Liver (tissue), 9 donors: ENCODE measurements around the gene YTHDC1. TPM values are rescaled to one million over a fixed set of nuclear protein-coding genes. Genes with fewer than 3 reads are reported as not detected.

Source experiments
- DNase-seq: peaks from one replicate; pipeline ENCODE4 v3.0.0-alpha.2; 2017; ENCODE audit warnings: low spot score
- H3K27ac ChIP-seq, 2 donors: one replicate each; pipeline ENCODE4 v1.7.0; 2013; ENCODE audit warnings: inconsistent platforms in 2 of 2, low read length in 2 of 2, control low read depth in 1 of 2, low read depth in 1 of 2, mild to moderate bottlenecking in 1 of 2
- H3K27me3 ChIP-seq, 4 donors: one replicate each; pipeline versions ENCODE4 v1.6.1 to v1.7.0; 2013; ENCODE audit warnings: low read length in 3 of 4, inconsistent platforms in 1 of 4, mild to moderate bottlenecking in 1 of 4, moderate library complexity in 1 of 4; ENCODE audit not compliant: control insufficient read depth in 4 of 4, insufficient read depth in 4 of 4
- H3K36me3 ChIP-seq, 4 donors: one replicate each; pipeline versions ENCODE4 v1.6.1 to v1.7.0; 2013; ENCODE audit warnings: low read length in 3 of 4, mild to moderate bottlenecking in 3 of 4, low read depth in 1 of 4, moderate library complexity in 1 of 4; ENCODE audit not compliant: control insufficient read depth in 4 of 4, insufficient read depth in 3 of 4
- H3K4me1 ChIP-seq, 4 donors: one replicate each; pipeline versions ENCODE4 v1.6.1 to v1.7.0; 2013; ENCODE audit warnings: low read length in 3 of 4, mild to moderate bottlenecking in 3 of 4, moderate library complexity in 1 of 4; ENCODE audit not compliant: control insufficient read depth in 4 of 4, insufficient read depth in 4 of 4
- H3K4me3 ChIP-seq, 3 donors: one replicate each; pipeline versions ENCODE4 v1.6.1 to v1.7.0; 2013; ENCODE audit warnings: low read length in 3 of 3, control low read depth in 1 of 3, low read depth in 1 of 3, mild to moderate bottlenecking in 1 of 3
- H3K9ac ChIP-seq, 2 donors: one replicate each; pipeline ENCODE4 v1.7.0; 2013; ENCODE audit warnings: low read length in 2 of 2, mild to moderate bottlenecking in 2 of 2, moderate library complexity in 2 of 2, control low read depth in 1 of 2, low read depth in 1 of 2
- H3K9me3 ChIP-seq, 4 donors: one replicate each; pipeline versions ENCODE4 v1.6.1 to v1.7.0; 2013; ENCODE audit warnings: low read length in 3 of 4; ENCODE audit not compliant: control insufficient read depth in 4 of 4
- ATF3 ChIP-seq: IDR thresholded peaks from 2 replicates; pipeline ENCODE4 v1.6.1; 2016; ENCODE audit warnings: antibody characterized with exemption
- CTCF ChIP-seq: fragments of 150-350 bp; IDR thresholded peaks from 2 replicates; pipeline ENCODE4 v1.5.1; 2017; ENCODE audit warnings: improper control_type of control experiment, low read depth, low read length; ENCODE audit not compliant: missing input control
- EGR1 ChIP-seq, 2 donors: IDR thresholded peaks; 2 replicates each; pipeline ENCODE4 v1.6.1; 2016 to 2018; ENCODE audit warnings: antibody characterized with exemption in 2 of 2, low read depth in 2 of 2
- FOXA1 ChIP-seq: IDR thresholded peaks from 2 replicates; pipeline ENCODE4 v1.6.1; 2016; ENCODE audit warnings: antibody characterized with exemption
- FOXA2 ChIP-seq: IDR thresholded peaks from 2 replicates; pipeline ENCODE4 v1.6.1; 2016; ENCODE audit warnings: antibody characterized with exemption
- GABPA ChIP-seq, 2 donors: IDR thresholded peaks in 1 of 2; conservative IDR thresholded peaks in 1 of 2; 2 replicates each; pipeline ENCODE4 v1.6.1; 2016; ENCODE audit warnings: antibody characterized with exemption in 2 of 2, mild to moderate bottlenecking in 1 of 2, moderate library complexity in 1 of 2
- HNF4A ChIP-seq, 2 donors: conservative IDR thresholded peaks; 2 replicates each; pipeline ENCODE4 v1.6.1; 2016; ENCODE audit warnings: antibody characterized with exemption in 2 of 2, mild to moderate bottlenecking in 2 of 2
- HNF4G ChIP-seq: IDR thresholded peaks from 2 replicates; pipeline ENCODE4 v1.6.1; 2016; ENCODE audit warnings: antibody characterized with exemption
- JUND ChIP-seq, 2 donors: IDR thresholded peaks; 2 replicates each; pipeline ENCODE4 v1.6.1; 2016; ENCODE audit warnings: antibody characterized with exemption in 2 of 2
- MAX ChIP-seq: IDR thresholded peaks from 2 replicates; pipeline ENCODE4 v1.6.1; 2016; ENCODE audit warnings: antibody characterized with exemption
- NR2F2 ChIP-seq: IDR thresholded peaks from 2 replicates; pipeline ENCODE4 v1.6.1; 2016; ENCODE audit warnings: antibody characterized with exemption
- RAD21 ChIP-seq, 2 donors: IDR thresholded peaks; 2 replicates each; pipeline ENCODE4 v1.6.1; 2016; ENCODE audit warnings: antibody characterized with exemption in 2 of 2, mild to moderate bottlenecking in 2 of 2
- REST ChIP-seq: IDR thresholded peaks from 2 replicates; pipeline ENCODE4 v1.6.1; 2016; ENCODE audit warnings: antibody characterized with exemption, mild to moderate bottlenecking
- RXRA ChIP-seq, 2 donors: IDR thresholded peaks; 2 replicates each; pipeline ENCODE4 v1.6.1; 2017 to 2018; ENCODE audit warnings: antibody characterized with exemption in 2 of 2, mild to moderate bottlenecking in 1 of 2
- SP1 ChIP-seq: IDR thresholded peaks from 2 replicates; pipeline ENCODE4 v1.6.1; 2018; ENCODE audit warnings: antibody characterized with exemption, mild to moderate bottlenecking
- TAF1 ChIP-seq: conservative IDR thresholded peaks from 2 replicates; pipeline ENCODE4 v1.6.1; 2016; ENCODE audit warnings: antibody characterized with exemption, mild to moderate bottlenecking
- YY1 ChIP-seq: IDR thresholded peaks from 2 replicates; pipeline ENCODE4 v1.6.1; 2016; ENCODE audit warnings: antibody characterized with exemption, mild to moderate bottlenecking
- ZBTB33 ChIP-seq: IDR thresholded peaks from 2 replicates; pipeline ENCODE4 v1.6.1; 2016; ENCODE audit warnings: antibody characterized with exemption
- WGBS: extraction: QIAGEN DNeasy Blood & Tissue Kit; methylation state at CpG from one replicate; pipeline ENCODE4 v1.1.7; 2013; 5-methylcytosine and 5-hydroxymethylcytosine counted together
- polyA plus RNA-seq, 2 donors: library from polyadenylated mRNA; stranded (reverse) in 1 of 2; unstranded in 1 of 2; fragments of 200-250 nt in 1 of 2; fragments of >200 nt in 1 of 2; fragmentation: Nextera tagmentation in 1 of 2; extraction: Ambion mirVana in 1 of 2; gene quantifications; one replicate each; pipeline versions ENCODE4 v1.2.1 to v1.2.3, GENCODE V29; 2013 to 2015
- total RNA-seq, 2 donors: library from RNA; depleted of rRNA; stranded (reverse); fragments of >200 nt; gene quantifications; one replicate each; pipeline ENCODE4 v1.2.3, GENCODE V29; 2014
- donor health status: healthy.
- donor health status: healthy.
- donor health status: healthy.
- donor health status: healthy.
- donor health status: healthy.

YTHDC1 gene
- total and polyA plus RNA-seq, 4 donors = 15.5 to 30.3 (median 22.9) TPM

- H3K9me3 ChIP-seq = no peaks in the 10 kb centered on the region
- H3K27ac ChIP-seq = no peak overlapping the region
- no peaks in the 10 kb centered on the region for H3K36me3 ChIP-seq
- no peaks in the 10 kb centered on the region for H3K4me1 ChIP-seq
- TF ChIP-seq REST (peak; percentile 31), YY1 (no peak)
- WGBS = 88% methylated on average over 9 of the region's 9 CpGs
- H3K4me3 ChIP-seq = no peak overlapping the region
- DNase-seq = no peak
- no peak overlapping the region for H3K9ac ChIP-seq
- H3K27me3 ChIP-seq = no peaks in the 10 kb centered on the region
Measured at GRCh38 chr4:68304731-68305130, 45.2 kb downstream of the YTHDC1 start.

GRCh38 chr4:68299492-68300457 lies 50.1 kb downstream of the YTHDC1 start:
- DNase-seq = no peak
- Histone ChIP-seq H3K9ac (no peak overlapping the region), H3K27ac (no peak overlapping the region), H3K36me3 (no peaks in the 10 kb centered on the region), H3K9me3 (no peaks in the 10 kb centered on the region), H3K4me1 (no peaks in the 10 kb centered on the region), H3K27me3 (no peaks in the 10 kb centered on the region), H3K4me3 (no peak overlapping the region)
- WGBS = 75% methylated on average over 9 of the region's 9 CpGs
- TF ChIP-seq FOXA2 (no peak), SP1 (no peak), RXRA (IDR thresholded peaks at IDR 0.05) (no peak), EGR1 (IDR thresholded peaks at IDR 0.05; ENCODE audit: low read depth in 2 of 2) (no peak), REST (no peak), ATF3 (no peak), JUND (IDR thresholded peaks at IDR 0.05) (no peak), ZBTB33 (no peak), TAF1 (no peak), RAD21 (IDR thresholded peaks at IDR 0.05) (no peak), MAX (no peak), NR2F2 (no peak), GABPA (IDR thresholded peaks at IDR 0.05 in 1 of 2, conservative IDR thresholded peaks at IDR 0.05 in 1 of 2) (no peak), YY1 (no peak), HNF4G (no peak), HNF4A (conservative IDR thresholded peaks at IDR 0.05) (no peak), CTCF (no peak), FOXA1 (no peak)
